HepG2 (cell line): Measurements from ENCODE around the gene SOX5. TPM values are rescaled to one million over a fixed set of nuclear protein-coding genes. Genes with fewer than 3 reads are reported as not detected.

Experiments
- BCL6 ChIP-seq: IDR thresholded peaks from 2 replicates; pipeline ENCODE4 v1.6.1; 2016; ENCODE audit warnings: missing genetic modification reagents, missing compliant biosample characterization
- ERF ChIP-seq: IDR thresholded peaks from 2 replicates; pipeline ENCODE4 v1.6.1; 2018; ENCODE audit warnings: missing biosample characterization, missing genetic modification reagents
- FOXP1 ChIP-seq, 2 experiments: fragments of 450-650 bp in 1 of 2; IDR thresholded peaks; 2 replicates each; pipeline ENCODE4 v1.6.1; 2017 to 2018; ENCODE audit warnings: antibody characterized with exemption in 1 of 2
- GABPB1 ChIP-seq: IDR thresholded peaks from 2 replicates; pipeline ENCODE4 v1.6.1; 2016; ENCODE audit warnings: mild to moderate bottlenecking, missing genetic modification reagents, moderate library complexity, missing compliant biosample characterization
- GATAD2A ChIP-seq: IDR thresholded peaks from 2 replicates; pipeline ENCODE4 v1.6.1; 2016
- GFI1 ChIP-seq: sonication (generic); formaldehyde crosslinking; IDR thresholded peaks from 2 replicates; pipeline ENCODE4 v1.5.0; 2020; ENCODE audit warnings: missing genetic modification reagents, mild to moderate bottlenecking, borderline replicate concordance
- HDAC1 ChIP-seq: sonication (generic); formaldehyde crosslinking; IDR thresholded peaks from 2 replicates; pipeline ENCODE4 v1.5.1; 2020; ENCODE audit warnings: mild to moderate bottlenecking, missing genetic modification reagents
- HOMEZ ChIP-seq: IDR thresholded peaks from 2 replicates; pipeline ENCODE4 v1.6.1; 2016; ENCODE audit warnings: low read depth
- POGZ ChIP-seq: sonication (generic); formaldehyde crosslinking; IDR thresholded peaks from 2 replicates; pipeline ENCODE4 v1.4.0; 2020; ENCODE audit warnings: mild to moderate bottlenecking, missing genetic modification reagents
- RFX1 ChIP-seq: fragments of 450-650 bp; IDR thresholded peaks from 2 replicates; pipeline ENCODE4 v1.6.1; 2017
- SMAD3 ChIP-seq: sonication (generic); formaldehyde crosslinking; IDR thresholded peaks from 2 replicates; pipeline ENCODE4 v1.4.0; 2020; ENCODE audit warnings: missing genetic modification reagents
- SMC3 ChIP-seq: IDR thresholded peaks from 2 replicates; pipeline ENCODE4 v1.6.1; 2011; ENCODE audit warnings: low read length, improper control_type of control experiment
- SPEN ChIP-seq: sonication (generic); formaldehyde crosslinking; IDR thresholded peaks from 2 replicates; pipeline ENCODE4 v1.5.1; 2020; ENCODE audit warnings: low read depth, mild to moderate bottlenecking, missing genetic modification reagents
- ZBTB33 ChIP-seq: sonication (generic); formaldehyde crosslinking; IDR thresholded peaks from 2 replicates; pipeline ENCODE4 v1.4.0; 2020; ENCODE audit warnings: missing genetic modification reagents
- ZNF260 ChIP-seq: sonication (generic); formaldehyde crosslinking; IDR thresholded peaks from 2 replicates; pipeline ENCODE4 v1.4.0; 2020; ENCODE audit warnings: missing genetic modification reagents, low read depth, mild to moderate bottlenecking, borderline replicate concordance
- ZNF570 ChIP-seq: sonication (generic); formaldehyde crosslinking; IDR thresholded peaks from 2 replicates; pipeline ENCODE4 v1.4.0; 2020; ENCODE audit warnings: mild to moderate bottlenecking, missing genetic modification reagents, borderline replicate concordance
- ZNF652 ChIP-seq: IDR thresholded peaks from 2 replicates; pipeline ENCODE4 v1.6.1; 2016; ENCODE audit warnings: low read depth, borderline replicate concordance
- ZSCAN9 ChIP-seq: IDR thresholded peaks from 2 replicates; pipeline ENCODE4 v1.6.1; 2016; ENCODE audit warnings: borderline replicate concordance
- polyA plus RNA-seq, 8 experiments: library from polyadenylated mRNA; depleted of rRNA in 3 of 8; stranded (reverse) in 7 of 8; unstranded in 1 of 8; fragments of >200 nt; fragmentation: Illumina TruSeq in 4 of 8; extraction: Trizol in 4 of 8; gene quantifications; 2 replicates each; pipeline versions ENCODE4 v1.2.1 to v1.2.3, GENCODE V29; 2011 to 2016; ENCODE audit warnings: low read depth in 4 of 8, missing spikeins in 1 of 8, mixed read lengths in 1 of 8; ENCODE audit not compliant: insufficient read depth in 1 of 8
- total RNA-seq, 5 experiments: library from RNA; depleted of rRNA; stranded (reverse); fragments of >200 nt; fragmentation: Illumina TruSeq; extraction: Trizol; gene quantifications; 2 replicates each; pipeline ENCODE4 v1.2.3, GENCODE V29; 2016; ENCODE audit warnings: low read depth in 1 of 5
- TF ChIP-seq, protein P1 (sequence below), 2 experiments: sonication (generic) in 1 of 2; formaldehyde crosslinking in 1 of 2; IDR thresholded peaks; 2 replicates each; pipeline versions ENCODE4 v1.4.0 to v1.6.1; 2016 to 2020; ENCODE audit warnings: borderline replicate concordance in 1 of 2, low read depth in 1 of 2, mild to moderate bottlenecking in 1 of 2, missing genetic modification reagents in 1 of 2
- TF ChIP-seq, protein P2 (sequence below), 2 experiments: sonication (generic) in 1 of 2; formaldehyde crosslinking in 1 of 2; IDR thresholded peaks; 2 replicates each; pipeline versions ENCODE4 v1.4.0 to v1.6.1; 2018 to 2020; ENCODE audit warnings: missing genetic modification reagents in 2 of 2, borderline replicate concordance in 1 of 2, low read depth in 1 of 2, mild to moderate bottlenecking in 1 of 2, missing biosample characterization in 1 of 2

Gene SOX5
- total and polyA plus RNA-seq, 2 of the 13 experiments (the other 11 are each of a cell fraction or from before 2014, with no cell fraction given), result 18.5 to 76.4 TPM

GRCh38 chr12:23941780-23942179, 7.7 kb downstream of the SOX5 start (continued):
- TF ChIP-seq HOMEZ (peak; percentile 82), POGZ (CRISPR knock-in tag) (0 out of 2 replicates have a peak, but pooled peaks have one; percentile 33), SPEN (CRISPR knock-in tag) (no peak), RFX1 (no peak), GFI1 (0 out of 2 replicates have a peak, but pooled peaks have one; percentile 22), FOXP1 (IDR thresholded peaks at IDR 0.05) (no peak), FOXP1 (CRISPR knock-in tag; IDR thresholded peaks at IDR 0.05) (peak; percentile 59; the same call in 1 of the 2 replicates), ZNF570 (CRISPR knock-in tag) (no peak), ZNF260 (no peak), HDAC1 (CRISPR knock-in tag) (peak; percentile 39; the same call in 1 of the 2 replicates), SMAD3 (CRISPR knock-in tag) (no peak), GATAD2A (CRISPR knock-in tag) (peak; percentile 90), ZSCAN9 (no peak), ERF (CRISPR knock-in tag) (no peak), SMC3 (peak; percentile 4; the same call in 1 of the 2 replicates), ZBTB33 (no peak), GABPB1 (CRISPR knock-in tag) (no peak), ZNF652 (no peak), BCL6 (CRISPR knock-in tag) (peak; percentile 63)
- TF ChIP-seq, protein P1, sequence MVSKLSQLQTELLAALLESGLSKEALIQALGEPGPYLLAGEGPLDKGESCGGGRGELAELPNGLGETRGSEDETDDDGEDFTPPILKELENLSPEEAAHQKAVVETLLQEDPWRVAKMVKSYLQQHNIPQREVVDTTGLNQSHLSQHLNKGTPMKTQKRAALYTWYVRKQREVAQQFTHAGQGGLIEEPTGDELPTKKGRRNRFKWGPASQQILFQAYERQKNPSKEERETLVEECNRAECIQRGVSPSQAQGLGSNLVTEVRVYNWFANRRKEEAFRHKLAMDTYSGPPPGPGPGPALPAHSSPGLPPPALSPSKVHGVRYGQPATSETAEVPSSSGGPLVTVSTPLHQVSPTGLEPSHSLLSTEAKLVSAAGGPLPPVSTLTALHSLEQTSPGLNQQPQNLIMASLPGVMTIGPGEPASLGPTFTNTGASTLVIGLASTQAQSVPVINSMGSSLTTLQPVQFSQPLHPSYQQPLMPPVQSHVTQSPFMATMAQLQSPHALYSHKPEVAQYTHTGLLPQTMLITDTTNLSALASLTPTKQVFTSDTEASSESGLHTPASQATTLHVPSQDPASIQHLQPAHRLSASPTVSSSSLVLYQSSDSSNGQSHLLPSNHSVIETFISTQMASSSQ (IDR thresholded peaks at IDR 0.05; ENCODE audit: low read depth), result 0 out of 2 replicates have a peak, but pooled peaks have one; percentile 44
- TF ChIP-seq, protein P1 (CRISPR knock-in tag; IDR thresholded peaks at IDR 0.05; ENCODE audit: borderline replicate concordance), result peak; percentile 43; the same call in 1 of the 2 replicates
- TF ChIP-seq, protein P2, sequence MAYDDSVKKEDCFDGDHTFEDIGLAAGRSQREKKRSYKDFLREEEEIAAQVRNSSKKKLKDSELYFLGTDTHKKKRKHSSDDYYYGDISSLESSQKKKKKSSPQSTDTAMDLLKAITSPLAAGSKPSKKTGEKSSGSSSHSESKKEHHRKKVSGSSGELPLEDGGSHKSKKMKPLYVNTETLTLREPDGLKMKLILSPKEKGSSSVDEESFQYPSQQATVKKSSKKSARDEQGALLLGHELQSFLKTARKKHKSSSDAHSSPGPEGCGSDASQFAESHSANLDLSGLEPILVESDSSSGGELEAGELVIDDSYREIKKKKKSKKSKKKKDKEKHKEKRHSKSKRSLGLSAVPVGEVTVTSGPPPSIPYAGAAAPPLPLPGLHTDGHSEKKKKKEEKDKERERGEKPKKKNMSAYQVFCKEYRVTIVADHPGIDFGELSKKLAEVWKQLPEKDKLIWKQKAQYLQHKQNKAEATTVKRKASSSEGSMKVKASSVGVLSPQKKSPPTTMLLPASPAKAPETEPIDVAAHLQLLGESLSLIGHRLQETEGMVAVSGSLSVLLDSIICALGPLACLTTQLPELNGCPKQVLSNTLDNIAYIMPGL (CRISPR knock-in tag; IDR thresholded peaks at IDR 0.05; ENCODE audit: borderline replicate concordance in 1 of 2, low read depth in 1 of 2), result no peak
